ENCODE measurements around the gene SMC4.
A peak's percentile ranks its signal among the peaks of the same experiment; 100 is the strongest.
"Not testable (repeated sequence)": the region's sequence is repeated elsewhere in the genome, so short reads cannot be mapped to it uniquely, and the experiment has no call there.

SMC4 gene

DNA sequence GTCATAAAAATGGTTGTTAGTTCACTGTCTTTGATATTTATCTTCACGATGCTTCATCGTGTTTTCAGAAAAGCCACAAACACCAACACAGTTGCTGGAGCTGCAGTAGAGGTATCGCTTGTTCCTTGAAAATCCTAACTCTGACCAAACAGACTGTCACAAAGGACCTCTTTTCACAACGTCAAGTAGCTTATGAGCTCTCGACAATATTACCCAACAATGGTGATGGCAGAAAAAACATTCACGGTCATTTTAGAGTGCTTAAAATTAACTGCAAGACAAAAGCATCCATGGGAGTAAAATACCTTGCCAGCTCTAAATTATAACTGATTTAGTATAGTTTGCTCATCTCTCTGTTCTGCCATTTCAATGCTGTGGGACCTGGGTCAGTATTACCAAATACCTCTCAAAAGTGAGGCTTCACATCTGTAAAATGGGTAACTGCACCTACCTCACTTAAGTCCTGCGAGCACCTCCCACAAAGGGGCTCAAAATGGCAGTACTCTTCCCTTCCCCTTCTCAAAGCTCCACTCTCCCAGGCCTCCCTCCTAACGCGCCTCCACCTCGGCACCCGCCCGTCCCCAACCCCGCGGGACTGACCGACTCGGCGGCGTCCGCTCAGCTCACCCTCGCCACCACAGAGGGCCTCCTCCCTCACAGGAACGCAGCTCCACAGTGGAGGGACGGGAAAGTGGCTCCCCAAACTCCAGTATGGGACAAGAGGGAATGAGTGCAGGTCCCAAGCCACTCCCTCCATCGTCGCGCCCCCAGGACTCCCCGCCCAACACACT lies 49.6 kb downstream of the SMC4 start:
- no peak for DNase-seq

DNA sequence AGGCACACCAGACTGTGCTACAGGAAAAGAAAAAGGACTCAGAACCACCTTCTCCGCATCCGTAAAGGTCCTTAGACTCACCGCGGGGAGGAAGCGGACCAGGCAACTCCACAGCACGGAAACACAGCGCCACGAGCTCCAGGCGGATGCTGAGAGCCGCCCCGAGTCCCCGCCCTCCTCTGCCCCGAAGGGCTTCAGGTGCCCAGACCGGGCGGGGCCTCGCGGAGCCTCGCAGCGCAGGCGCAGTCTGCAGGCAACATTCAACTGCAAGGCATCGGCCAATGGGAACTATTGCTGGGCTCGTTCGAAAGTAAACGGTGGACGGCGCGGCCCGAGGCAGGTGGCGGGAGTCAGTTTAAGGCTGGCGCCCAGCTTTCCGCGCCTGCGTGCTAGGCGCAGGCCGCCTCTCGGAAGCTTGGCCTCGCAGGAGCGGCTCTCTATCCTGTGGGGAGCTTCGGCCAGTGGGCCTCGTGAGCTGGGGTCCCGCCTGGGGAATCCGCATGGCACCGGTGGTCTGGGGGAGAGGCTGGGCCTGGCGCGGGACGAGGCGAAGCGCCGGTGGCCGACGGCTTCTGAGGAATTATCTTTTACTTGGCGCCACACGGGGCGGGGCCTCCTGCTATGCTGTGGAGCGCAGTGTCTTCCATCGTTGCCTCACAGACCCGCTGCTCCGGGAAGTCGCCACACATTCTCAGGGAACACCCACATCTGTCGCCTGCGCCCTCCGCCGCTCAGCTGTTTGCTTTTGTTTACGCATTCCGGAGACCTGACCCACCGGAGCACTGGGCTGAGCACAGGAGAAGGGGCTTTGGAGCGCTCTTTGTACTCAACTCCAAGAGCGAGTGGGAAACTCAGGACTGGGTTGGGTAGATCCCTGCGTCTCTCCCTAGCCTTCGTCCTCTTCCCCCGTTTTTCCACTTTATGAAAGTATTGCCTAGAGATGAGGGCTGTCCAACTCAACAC lies 50.5 kb downstream of the SMC4 start, which contains the start of gene TRIM59:
Gene TRIM59 (minus strand): TSS at position 151 of the 963 bp plus-strand sequence. CDS start 10,603 bp downstream, outside the sequence.
- peak in 1 of 3 experiments; percentile 70 for DNase-seq

DNA sequence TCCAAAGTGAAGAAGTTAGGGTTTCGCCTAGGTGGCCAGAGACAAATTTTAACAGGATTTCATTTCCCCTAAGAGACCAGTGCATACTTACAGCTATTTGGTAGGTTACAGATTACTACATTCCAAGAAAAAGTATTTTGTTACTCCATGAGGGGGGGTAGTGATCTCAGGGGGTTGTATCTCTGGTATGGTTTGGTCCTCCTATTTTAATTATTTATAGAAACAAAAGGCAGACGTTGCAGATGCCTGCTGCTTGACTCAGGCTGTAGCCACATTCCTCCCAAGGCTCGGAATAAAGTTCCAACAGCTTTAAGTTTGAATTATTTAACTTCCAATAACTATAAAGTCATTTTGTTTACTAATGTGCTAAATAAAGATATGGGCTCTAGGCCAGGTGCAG lies 51.4 kb downstream of the SMC4 start:
- no peak for DNase-seq

DNA sequence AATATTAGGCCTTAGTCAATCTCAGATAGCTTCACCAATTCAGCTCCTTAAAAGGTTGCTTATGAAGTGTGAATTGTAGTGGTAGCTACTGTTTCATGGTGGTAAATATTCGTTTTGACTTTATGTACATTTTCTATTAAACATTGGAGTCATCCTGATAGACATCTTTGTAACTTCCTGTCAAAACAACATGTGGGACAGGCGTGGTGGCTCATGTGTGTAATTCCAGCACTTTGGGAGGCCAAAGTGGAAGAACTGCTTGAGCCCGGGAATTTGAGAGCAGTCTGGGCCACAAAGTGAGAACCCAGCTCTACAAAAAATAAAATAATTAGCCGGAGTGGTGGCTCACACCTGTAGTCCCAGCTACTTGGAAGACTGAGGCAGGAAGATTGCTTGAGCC lies 52.2 kb downstream of the SMC4 start:
- DNase-seq = no peak

DNA sequence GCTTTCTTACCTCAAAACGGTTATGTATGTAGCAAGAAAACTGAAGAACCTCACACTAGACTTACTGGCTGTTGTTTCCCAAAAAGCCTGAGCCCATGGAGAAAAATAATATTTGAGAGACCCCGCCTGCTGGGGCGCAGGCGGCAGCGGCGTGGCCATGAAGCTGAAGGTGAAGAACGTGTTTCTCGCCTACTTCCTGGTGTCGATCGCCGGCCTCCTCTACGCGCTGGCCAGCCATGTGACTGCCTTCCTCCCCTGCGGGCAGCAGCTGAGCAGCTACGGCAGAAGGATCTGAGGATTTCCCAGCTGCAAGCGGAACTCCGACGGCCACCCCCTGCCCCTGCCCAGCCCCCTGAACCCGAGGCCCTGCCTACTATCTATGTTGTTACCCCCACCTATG lies 52.8 kb downstream of the SMC4 start:
- not testable (repeated sequence) for DNase-seq

DNA sequence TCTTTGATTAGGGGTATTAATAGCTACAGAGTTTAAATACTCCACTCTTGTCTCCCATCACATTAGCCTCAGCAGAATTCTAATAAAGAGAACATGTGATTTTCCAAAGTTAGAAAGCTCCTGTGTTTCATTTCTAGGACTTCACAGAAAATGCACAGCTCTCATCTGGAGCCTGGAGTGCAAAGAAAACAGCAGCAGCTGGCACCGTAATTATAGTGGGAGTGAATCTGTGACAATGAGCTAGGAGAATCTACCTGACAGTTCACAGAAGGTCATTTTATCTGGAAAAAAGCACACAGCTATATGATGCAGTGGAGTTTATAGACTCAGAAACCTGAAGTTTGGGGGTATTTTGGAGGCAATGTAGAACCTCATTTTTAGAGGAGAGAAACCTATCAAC lies 55.5 kb downstream of the SMC4 start:
- peak in 2 of 3 experiments; percentile 70 to 91 for DNase-seq

DNA sequence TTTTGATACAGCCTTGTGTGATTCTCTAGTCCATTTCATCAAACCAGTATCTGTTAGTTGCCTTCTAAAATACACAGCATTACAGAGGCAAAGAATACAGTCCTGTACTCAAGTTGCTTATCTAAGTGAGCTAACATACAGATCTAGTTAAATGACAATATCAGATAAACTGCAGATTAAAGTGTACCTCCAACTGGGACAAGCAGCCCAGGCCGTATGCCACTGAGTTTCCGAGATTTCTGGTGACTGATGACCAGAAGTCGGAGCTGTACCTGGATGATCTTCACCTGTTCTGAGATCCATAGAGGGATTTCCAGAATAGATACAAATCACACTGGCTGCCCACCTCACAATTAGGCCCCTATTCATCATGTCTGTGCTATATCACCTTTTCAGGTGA lies 56.4 kb downstream of the SMC4 start:
- peak in 1 of 3 experiments; percentile 28 for DNase-seq

DNA sequence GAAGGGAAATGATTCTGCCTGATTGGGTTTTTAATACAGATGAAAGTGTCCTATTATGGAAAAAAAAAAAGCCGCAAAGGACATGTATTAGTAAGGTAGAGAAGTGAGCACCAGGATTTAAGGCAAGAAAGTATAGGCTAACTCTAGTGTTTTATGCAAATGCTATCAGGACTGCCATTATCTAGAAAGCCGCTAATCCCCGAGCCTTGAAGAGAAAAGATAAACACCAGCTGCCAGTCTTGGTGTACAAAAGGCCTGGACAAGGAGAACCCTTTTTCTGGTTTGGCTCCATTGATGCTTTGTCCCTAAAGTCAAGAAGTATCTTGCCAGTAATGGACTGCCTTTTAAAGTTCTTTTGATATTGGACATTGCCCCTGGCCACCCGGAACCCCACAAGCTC lies 58.7 kb downstream of the SMC4 start:
- DNase-seq = no peak

DNA sequence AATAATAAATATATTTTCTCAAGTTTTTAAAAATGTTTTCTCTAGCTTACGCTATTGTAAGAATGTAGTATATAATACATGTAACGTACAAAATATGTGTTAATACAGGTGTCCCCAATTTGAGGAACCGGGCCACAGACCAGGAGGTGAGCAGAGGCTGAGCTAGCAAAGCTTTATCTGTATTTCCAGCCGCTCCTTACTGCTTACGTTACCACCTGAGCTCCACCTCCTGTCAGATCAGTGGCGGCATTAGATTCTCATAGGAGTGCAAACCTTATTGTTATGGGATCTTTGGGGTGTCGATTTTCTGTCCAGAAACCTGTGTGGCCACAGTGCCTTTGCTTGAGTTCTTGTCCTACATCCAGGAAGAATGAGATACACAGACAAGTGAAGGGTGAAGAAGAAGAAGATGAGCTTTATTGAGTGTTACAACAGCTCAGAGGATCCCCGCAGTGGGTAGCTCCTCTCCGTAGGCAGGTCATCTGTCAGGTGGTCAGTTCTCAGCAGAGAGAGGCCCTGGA lies 60.1 kb downstream of the SMC4 start:
- no peak for DNase-seq

DNA sequence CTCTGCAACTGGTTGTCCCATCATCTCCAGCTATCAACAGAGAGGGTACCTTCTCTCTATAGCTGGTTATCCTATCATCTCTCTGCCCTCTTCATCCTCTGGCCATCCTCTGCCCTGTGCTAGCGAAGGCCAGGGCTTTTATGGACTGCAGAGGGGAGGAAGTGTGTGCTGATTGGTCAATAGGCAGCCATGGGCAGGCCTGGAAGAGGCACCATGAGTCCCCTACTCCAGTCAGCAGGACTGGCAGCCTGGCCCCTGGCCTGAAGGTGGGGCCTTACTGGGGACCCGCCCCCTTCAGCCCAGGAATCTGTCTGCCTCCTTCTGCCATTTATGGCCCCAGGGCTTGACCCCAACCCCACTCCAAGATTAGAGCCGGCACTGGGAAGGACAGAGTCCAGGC lies 60.6 kb downstream of the SMC4 start:
- no peak for DNase-seq

DNA sequence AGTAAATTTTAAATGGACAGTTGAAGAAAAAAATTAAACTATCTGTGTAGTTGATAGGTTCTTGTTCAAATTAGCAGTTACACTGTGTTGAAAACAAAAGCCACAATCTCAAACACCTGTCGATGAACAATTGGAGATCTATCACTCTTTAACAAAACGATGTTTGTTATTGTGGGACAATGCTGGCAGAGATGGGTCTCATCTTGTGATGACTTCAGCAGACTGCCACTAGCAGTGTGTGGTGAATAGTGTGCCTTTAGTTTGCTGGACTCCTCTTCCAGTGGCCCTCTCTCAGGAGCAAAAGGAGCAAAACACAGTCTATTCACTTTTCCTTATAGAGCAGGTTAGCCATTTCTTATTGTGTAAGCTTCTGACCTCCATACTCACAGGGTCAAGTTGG lies 64.9 kb downstream of the SMC4 start:
- peak in 1 of 3 experiments; percentile 10 for DNase-seq

DNA sequence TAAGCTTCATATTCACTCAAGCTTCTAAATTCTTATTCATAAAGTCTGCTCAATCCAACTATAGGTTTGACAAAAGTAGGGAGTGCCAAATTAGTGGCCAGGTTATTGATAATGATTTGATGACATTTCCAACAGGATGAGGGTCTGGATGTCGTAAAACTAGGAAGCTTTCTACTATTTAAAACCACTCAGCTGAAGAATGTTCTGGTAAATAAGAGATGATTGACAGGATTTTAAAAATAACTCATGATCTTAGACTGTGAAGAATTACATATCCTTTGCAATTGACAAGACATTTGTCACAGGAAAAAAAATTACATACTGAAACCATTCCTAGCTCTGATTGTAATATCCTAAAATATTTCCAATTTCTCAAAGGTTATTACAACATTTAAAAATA lies 65.5 kb downstream of the SMC4 start:
- DNase-seq = no peak

DNA sequence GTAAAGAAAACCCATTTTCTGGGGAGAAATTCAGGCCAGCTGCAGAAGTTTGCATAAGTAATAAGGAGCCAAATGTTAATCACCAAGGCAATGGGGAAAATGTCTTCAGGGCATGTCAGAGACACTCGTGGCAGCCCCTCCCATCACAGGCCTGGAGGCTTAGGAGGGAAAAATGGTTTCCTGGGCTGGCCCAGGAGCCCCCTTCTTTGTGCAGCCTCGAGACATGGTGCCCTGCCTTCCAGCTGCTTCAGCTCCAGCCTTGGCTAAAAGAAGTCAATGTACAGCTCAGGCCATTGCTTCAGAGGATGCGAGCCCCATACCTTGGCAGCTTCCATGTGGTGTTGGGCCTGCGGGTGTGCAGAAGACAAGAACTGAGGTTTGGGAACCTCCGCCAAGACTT lies 70.7 kb downstream of the SMC4 start:
- DNase-seq = no peak

DNA sequence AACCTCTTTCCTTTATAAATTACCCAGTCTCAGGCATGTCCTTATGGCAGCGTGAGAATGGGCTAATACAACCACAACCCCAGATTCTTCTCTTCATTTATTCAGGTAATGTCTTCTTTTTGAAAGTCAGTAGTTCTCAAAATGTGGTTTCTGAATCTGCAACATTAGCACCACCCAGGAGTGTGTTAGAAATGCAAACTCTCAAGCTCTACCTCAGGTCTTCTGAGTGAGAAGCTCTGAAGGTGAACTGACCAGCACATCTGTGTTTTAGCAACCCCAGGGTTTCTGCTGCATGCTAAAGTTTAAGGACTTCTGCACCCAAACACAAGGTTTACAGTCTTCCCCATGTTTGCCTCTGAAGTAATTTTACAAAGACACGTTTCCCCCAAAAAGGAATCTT lies 72.4 kb downstream of the SMC4 start:
- no peak for DNase-seq

DNA sequence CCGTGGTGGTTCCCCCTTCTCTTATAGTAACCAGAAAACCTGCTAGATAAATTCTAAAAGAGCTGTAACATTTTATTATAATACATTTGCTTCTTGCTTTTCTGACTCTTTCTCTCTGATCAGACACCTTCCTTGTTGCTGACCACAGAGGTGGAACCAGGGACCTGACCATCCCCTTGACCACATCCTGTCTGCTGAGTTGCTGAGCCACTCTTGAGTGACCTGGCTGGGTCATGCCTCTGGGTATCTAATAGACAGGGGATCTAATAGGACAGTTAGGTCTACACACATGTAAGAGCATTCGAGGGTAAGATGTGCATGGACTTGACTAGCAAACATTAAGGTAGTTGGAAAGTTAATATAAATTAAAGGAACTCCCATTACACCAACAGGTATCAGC lies 72.9 kb downstream of the SMC4 start:
- no peak for DNase-seq

DNA sequence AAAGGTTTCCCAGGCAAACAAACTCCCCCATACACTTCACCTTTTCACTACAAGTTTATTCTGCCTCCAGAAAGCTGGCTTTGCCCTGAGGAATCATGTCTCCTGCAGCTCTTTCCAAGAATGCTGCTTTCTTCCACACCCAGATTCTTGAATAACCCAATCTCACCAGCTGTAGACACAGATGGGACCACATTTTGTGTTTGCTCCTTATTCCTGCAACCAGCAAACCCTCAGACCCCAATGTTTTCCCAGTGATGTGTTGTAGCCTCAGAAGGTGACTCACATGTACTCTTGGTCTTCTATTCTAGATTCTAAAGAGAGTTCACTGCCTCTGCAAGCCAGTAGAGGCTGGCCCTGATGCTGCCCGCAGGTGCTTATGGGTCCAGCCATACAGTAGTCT lies 73.8 kb downstream of the SMC4 start:
- no peak for DNase-seq

DNA sequence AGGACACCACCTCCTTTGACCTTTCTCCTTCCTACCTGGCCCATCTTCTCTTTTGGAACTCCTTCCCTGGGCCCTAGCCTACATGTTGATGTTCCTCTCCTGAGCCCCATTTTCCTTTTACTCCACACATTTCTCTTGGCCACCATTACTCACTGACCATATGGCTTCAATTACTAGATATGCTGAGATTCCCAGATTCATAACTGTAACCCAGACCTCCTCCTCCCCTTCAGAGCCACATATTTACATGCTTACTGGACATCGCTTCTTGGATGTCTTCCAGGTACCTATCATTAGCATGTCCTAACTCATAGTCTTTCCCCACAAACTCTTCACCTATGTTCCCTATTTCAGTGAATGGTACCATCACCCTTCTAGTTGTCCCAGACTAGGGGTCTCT lies 74.5 kb downstream of the SMC4 start:
- DNase-seq = no peak

DNA sequence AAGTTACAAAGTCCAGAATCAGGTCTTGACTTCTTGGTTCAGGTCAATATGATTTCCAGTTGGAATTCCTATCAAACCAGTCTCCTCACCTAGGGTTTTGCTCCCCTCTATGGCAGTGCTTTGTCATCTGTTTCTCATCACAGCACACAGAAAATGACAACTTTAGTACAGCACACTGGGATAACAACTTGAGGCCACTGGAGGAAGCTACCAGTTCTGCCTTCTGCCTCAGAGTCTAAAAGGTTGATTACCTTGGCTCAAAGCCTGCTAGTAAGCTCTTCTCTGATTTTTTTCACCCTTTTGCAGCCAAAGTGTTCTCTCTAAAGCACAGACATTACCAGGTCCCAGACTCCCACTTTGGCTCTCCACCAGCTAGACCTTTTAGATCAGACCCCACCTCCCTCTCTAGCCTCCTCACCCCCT lies 75.0 kb downstream of the SMC4 start:
- no peak for DNase-seq

DNA sequence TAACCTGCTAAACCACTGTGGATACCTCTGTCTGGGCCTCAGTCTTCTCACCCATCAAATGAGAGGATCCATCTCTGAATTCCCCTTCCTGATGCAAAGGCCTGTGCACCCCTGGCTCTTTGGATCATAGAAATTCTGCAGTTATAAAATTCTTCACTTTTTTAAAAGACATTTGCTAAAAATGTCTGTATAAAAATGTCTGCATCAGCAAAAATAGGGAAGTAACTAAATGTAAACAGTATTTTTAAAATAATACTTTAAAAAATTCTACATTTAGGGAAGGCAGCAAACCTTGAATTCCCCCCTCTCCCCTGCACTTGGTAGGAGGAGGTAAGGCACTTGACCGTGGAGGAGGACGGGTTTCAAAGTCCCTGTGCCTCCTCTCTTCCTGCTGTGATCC lies 75.7 kb downstream of the SMC4 start:
- DNase-seq = no peak

DNA sequence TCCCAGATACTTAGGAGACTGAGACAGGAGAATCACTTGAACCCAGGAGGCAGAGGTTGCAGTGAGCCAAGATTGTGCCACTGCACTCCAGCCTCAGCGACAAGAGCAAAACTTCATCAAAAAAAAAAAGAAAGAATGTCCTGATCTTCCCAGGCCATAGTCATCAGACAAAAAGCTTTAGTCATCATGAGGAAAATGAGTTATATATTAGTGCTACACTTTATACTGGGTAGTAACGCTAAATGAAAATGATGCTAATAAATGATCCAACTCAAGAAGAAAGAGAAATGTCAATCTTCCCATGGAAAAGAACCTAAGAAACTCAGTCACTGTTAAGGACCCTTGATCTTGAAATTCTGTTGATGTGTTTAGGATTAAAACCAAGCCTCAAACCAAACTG lies 76.4 kb downstream of the SMC4 start:
- DNase-seq = no peak

DNA sequence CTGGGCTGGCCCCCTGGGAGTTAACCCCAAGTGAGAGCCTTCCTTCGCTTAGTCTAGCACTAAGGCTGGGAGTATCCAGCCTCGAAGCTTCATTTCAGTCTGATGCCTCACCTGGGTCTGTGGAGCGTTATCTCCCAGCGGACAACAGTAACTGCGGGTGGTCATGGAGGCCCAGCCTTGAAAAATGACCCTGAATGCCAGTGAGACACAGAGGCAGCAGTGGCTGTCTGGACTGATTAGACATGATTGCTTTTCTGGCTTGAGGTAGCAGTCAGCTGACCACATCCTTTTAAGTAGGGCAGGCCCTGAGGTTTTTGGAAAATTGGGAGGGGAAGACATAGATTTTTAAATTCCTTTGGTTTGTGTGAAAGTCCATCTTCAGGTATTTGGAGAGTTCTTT lies 78.3 kb downstream of the SMC4 start:
- DNase-seq = no peak

DNA sequence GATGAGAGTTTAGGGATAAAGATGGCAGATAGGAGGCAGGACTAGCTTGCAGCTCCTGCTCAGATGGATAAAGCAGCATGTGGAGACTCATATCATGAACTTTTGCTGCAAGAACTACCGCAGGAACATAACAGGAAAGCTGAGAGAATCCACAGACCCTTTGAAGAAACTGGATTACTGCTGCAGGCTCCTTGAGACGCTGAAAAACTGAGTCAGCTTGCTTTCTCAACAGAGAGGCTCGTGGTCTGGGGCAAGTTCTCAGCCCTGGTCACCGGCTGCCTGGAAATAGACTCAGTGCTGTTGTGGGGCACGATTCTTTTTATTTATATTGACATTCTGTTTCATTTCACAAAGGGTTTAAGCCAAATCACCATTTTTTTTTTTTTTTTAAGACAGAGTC lies 78.9 kb downstream of the SMC4 start:
- DNase-seq = no peak

DNA sequence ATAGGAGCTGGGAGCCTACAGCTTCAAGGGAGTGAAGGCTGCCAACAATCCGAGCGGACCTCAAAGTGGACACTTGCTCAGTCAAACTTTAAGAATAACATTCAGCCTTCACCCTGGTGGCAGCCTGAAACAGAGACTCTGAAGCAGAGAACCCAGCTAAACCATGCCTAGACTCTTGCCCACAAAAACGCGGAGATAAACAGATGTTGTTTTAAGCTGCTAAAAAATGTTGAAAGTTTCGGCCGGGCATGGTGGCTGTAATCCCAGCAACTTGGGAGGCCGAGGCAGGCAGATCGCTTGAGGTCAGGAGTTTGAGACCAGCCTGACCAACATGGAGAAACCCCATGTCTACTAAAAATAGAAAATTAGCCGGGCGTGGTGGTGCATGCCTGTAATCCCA lies 79.9 kb downstream of the SMC4 start:
- no peak for DNase-seq

DNA sequence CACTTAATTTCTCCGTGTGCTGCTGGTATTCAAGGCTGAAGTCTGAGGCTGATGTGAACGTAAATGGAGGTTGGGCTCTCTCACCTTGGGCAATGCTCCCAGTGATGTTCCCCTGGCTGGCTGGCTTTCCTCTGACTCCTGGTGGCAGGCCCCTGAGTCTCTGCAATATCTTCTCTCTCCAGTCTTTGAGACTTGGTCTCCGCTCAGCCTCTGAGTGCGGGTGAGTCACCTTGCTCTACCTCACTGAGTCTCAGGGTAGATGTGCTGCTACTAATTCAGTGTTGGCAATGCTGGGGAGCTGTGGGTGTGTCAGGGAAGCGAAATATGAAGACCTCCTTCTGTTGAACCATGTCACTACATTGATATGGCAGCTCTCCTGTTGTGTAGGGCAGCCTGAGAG lies 81.5 kb downstream of the SMC4 start:
- DNase-seq = no peak
